Activated T-helper 17 cell treated with anti-CD3 and anti-CD28 coated beads, Interleukin-2, amount 50 U/mL, for 72 hours (primary cell): ENCODE data around the gene ZMYM4. TPM values are rescaled to one million over a fixed set of nuclear protein-coding genes. Genes with fewer than 3 reads are reported as not detected.
"Not testable (repeated sequence)": the region's sequence is repeated elsewhere in the genome, so short reads cannot be mapped to it uniquely, and the experiment has no call there.

Source experiments
- ATAC-seq: fragments of 150-1000 bp; cut with Tn5 transposase; replicated peaks from 2 replicates; pipeline ENCODE4 v1.10.0; 2021; ENCODE audit warnings: mild to moderate bottlenecking, moderate library complexity
- H3K27ac Mint-ChIP-seq: one replicate; pipeline ENCODE4 v1.8.0; 2022; ENCODE audit warnings: mixed read lengths
- H3K27me3 Mint-ChIP-seq: one replicate; pipeline ENCODE4 v1.8.0; 2022; ENCODE audit warnings: mixed read lengths
- H3K36me3 Mint-ChIP-seq: one replicate; pipeline ENCODE4 v1.8.0; 2022; ENCODE audit warnings: low read depth, mild to moderate bottlenecking, mixed read lengths
- H3K4me1 Mint-ChIP-seq: one replicate; pipeline ENCODE4 v1.8.0; 2022; ENCODE audit warnings: mixed read lengths
- H3K4me3 Mint-ChIP-seq: one replicate; pipeline ENCODE4 v1.8.0; 2022; ENCODE audit warnings: mild to moderate bottlenecking, mixed read lengths
- H3K9me3 Mint-ChIP-seq: one replicate; pipeline ENCODE4 v1.8.0; 2022; ENCODE audit warnings: mixed read lengths
- total RNA-seq, 2 donors: library from RNA; stranded (reverse); gene quantifications; one replicate each; pipeline ENCODE4 v1.2.3, GENCODE V29; 2022

ZMYM4 gene
- 10 to 100 TPM; 21.4 to 29.3 TPM for total RNA-seq

- H3K27me3 Mint-ChIP-seq, result peaks cover 11% of the 10 kb centered on the region
- peak; percentile 96 for ATAC-seq
- H3K36me3 Mint-ChIP-seq, result no peaks in the 10 kb centered on the region
- H3K27ac Mint-ChIP-seq, result peak within 1 kb of the TSS; percentile 88
- H3K9me3 Mint-ChIP-seq, result no peaks in the 10 kb centered on the region
- H3K4me3 Mint-ChIP-seq, result peak within 1 kb of the TSS; percentile 77
- H3K4me1 Mint-ChIP-seq, result peaks cover 17% of the 10 kb centered on the region
Observed at GRCh38 chr1:35268282-35269200, at the start of gene ZMYM4. TSS of gene ZMYM4 (plus strand) at chr1:35268709. CDS start at chr1:35269047, 338 bp downstream.

- H3K9me3 Mint-ChIP-seq, result no peaks in the 10 kb centered on the region
- no peaks in the 10 kb centered on the region for H3K27me3 Mint-ChIP-seq
- no peaks in the 10 kb centered on the region for H3K36me3 Mint-ChIP-seq
- ATAC-seq, result peak; percentile 35
- no peak overlapping the region for H3K4me3 Mint-ChIP-seq
- H3K27ac Mint-ChIP-seq, result no peak overlapping the region
- H3K4me1 Mint-ChIP-seq, result no peaks in the 10 kb centered on the region
Observed at GRCh38 chr1:35220976-35221375, 47.5 kb upstream of the ZMYM4 start.

GRCh38 chr1:35222322-35223083 lies 46.0 kb upstream of the ZMYM4 start:
- no peak overlapping the region for H3K4me3 Mint-ChIP-seq
- H3K4me1 Mint-ChIP-seq, result no peaks in the 10 kb centered on the region
- H3K27ac Mint-ChIP-seq, result no peak overlapping the region
- H3K36me3 Mint-ChIP-seq, result no peaks in the 10 kb centered on the region
- H3K27me3 Mint-ChIP-seq, result peaks cover 3% of the 10 kb centered on the region
- ATAC-seq, result no peak
- no peaks in the 10 kb centered on the region for H3K9me3 Mint-ChIP-seq

GRCh38 chr1:35223084-35223630 lies 45.4 kb upstream of the ZMYM4 start:
- no peaks in the 10 kb centered on the region for H3K4me1 Mint-ChIP-seq
- peaks cover 3% of the 10 kb centered on the region for H3K27me3 Mint-ChIP-seq
- H3K36me3 Mint-ChIP-seq, result no peaks in the 10 kb centered on the region
- ATAC-seq, result no peak
- H3K4me3 Mint-ChIP-seq, result no peak overlapping the region
- no peak overlapping the region for H3K27ac Mint-ChIP-seq
- H3K9me3 Mint-ChIP-seq, result no peaks in the 10 kb centered on the region

GRCh38 chr1:35226546-35226945 lies 42.0 kb upstream of the ZMYM4 start:
- peaks cover 12% of the 10 kb centered on the region for H3K4me1 Mint-ChIP-seq

GRCh38 chr1:35229587-35230360 lies 38.7 kb upstream of the ZMYM4 start:
- Mint-ChIP-seq H3K9me3 (peaks cover 3% of the 10 kb centered on the region), H3K36me3 (no peaks in the 10 kb centered on the region), H3K27ac (peak overlapping the region; percentile 61), H3K4me3 (peak overlapping the region; percentile 12), H3K4me1 (peaks cover 12% of the 10 kb centered on the region), H3K27me3 (peaks cover 3% of the 10 kb centered on the region)
- ATAC-seq, result peak; percentile 62

More at GRCh38 chr1:35226546-35226945, 42.0 kb upstream of the ZMYM4 start:
- Mint-ChIP-seq H3K9me3 (peaks cover 3% of the 10 kb centered on the region), H3K36me3 (no peaks in the 10 kb centered on the region), H3K4me3 (no peak overlapping the region), H3K27ac (no peak overlapping the region), H3K27me3 (peaks cover 3% of the 10 kb centered on the region)
- no peak for ATAC-seq

GRCh38 chr1:35231287-35231686 lies 37.2 kb upstream of the ZMYM4 start:
- Mint-ChIP-seq H3K27me3 (peaks cover 3% of the 10 kb centered on the region), H3K36me3 (no peaks in the 10 kb centered on the region), H3K9me3 (peaks cover 3% of the 10 kb centered on the region), H3K4me3 (no peak overlapping the region), H3K4me1 (peaks cover 12% of the 10 kb centered on the region), H3K27ac (peak overlapping the region; percentile 61)
- no peak for ATAC-seq

- not testable (repeated sequence) for H3K27ac Mint-ChIP-seq, H3K4me1 Mint-ChIP-seq, ATAC-seq, H3K9me3 Mint-ChIP-seq, H3K27me3 Mint-ChIP-seq, H3K4me3 Mint-ChIP-seq, H3K36me3 Mint-ChIP-seq
Observed at GRCh38 chr1:35236772-35237171, 31.7 kb upstream of the ZMYM4 start.

GRCh38 chr1:35243691-35244090 lies 24.8 kb upstream of the ZMYM4 start:
- Mint-ChIP-seq H3K27me3 (no peaks in the 10 kb centered on the region), H3K27ac (no peak overlapping the region), H3K9me3 (no peaks in the 10 kb centered on the region), H3K4me1 (no peaks in the 10 kb centered on the region), H3K36me3 (no peaks in the 10 kb centered on the region), H3K4me3 (no peak overlapping the region)
- ATAC-seq, result no peak

- Mint-ChIP-seq H3K9me3 (no peaks in the 10 kb centered on the region), H3K27ac (no peak overlapping the region), H3K4me3 (no peak overlapping the region), H3K4me1 (no peaks in the 10 kb centered on the region), H3K36me3 (no peaks in the 10 kb centered on the region), H3K27me3 (peaks cover 6% of the 10 kb centered on the region)
- no peak for ATAC-seq
Observed at GRCh38 chr1:35247256-35247655, 21.3 kb upstream of the ZMYM4 start.

GRCh38 chr1:35253941-35254340 lies 14.6 kb upstream of the ZMYM4 start:
- Mint-ChIP-seq H3K36me3 (no peaks in the 10 kb centered on the region), H3K9me3 (no peaks in the 10 kb centered on the region), H3K4me3 (no peak overlapping the region), H3K27ac (no peak overlapping the region), H3K4me1 (no peaks in the 10 kb centered on the region), H3K27me3 (peaks cover 6% of the 10 kb centered on the region)
- ATAC-seq, result no peak

GRCh38 chr1:35255276-35255675 lies 13.2 kb upstream of the ZMYM4 start:
- Mint-ChIP-seq H3K9me3 (no peaks in the 10 kb centered on the region), H3K27me3 (peaks cover 6% of the 10 kb centered on the region), H3K36me3 (no peaks in the 10 kb centered on the region), H3K27ac (no peak overlapping the region), H3K4me3 (no peak overlapping the region), H3K4me1 (no peaks in the 10 kb centered on the region)
- ATAC-seq, result no peak

GRCh38 chr1:35259561-35259960 lies 8.9 kb upstream of the ZMYM4 start:
- H3K4me3 Mint-ChIP-seq, result no peak overlapping the region
- peaks cover 9% of the 10 kb centered on the region for H3K27me3 Mint-ChIP-seq
- H3K9me3 Mint-ChIP-seq, result no peaks in the 10 kb centered on the region
- no peaks in the 10 kb centered on the region for H3K36me3 Mint-ChIP-seq
- H3K27ac Mint-ChIP-seq, result no peak overlapping the region
- ATAC-seq, result no peak
- no peaks in the 10 kb centered on the region for H3K4me1 Mint-ChIP-seq
